ENCODE data around the gene CPAMD8.

The CPAMD8 gene

GRCh38 chr19:17055636-17056035, 29.0 kb upstream of the CPAMD8 start:
- Histone ChIP-seq H3K4me1 (ENCODE audit: insufficient read depth, insufficient read length) (peaks cover 7% of the 10 kb centered on the region), H3K9me3 (ENCODE audit: insufficient read depth, low read length) (peaks cover 34% of the 10 kb centered on the region), H3K9ac (ENCODE audit: insufficient read length, low read depth) (no peak overlapping the region), H3K27me3 (ENCODE audit: insufficient read depth, insufficient read length) (no peaks in the 10 kb centered on the region), H3K36me3 (ENCODE audit: insufficient read depth, insufficient read length, low read length) (peaks cover 92% of the 10 kb centered on the region), H3K4me3 (ENCODE audit: insufficient read length, low read depth) (no peak overlapping the region)
- TF ChIP-seq YY1 (IDR thresholded peaks at IDR 0.05; ENCODE audit: insufficient read depth, insufficient read length) (no peak), SUZ12 (IDR thresholded peaks at IDR 0.05; ENCODE audit: extremely low read depth, insufficient read depth, insufficient read length) (no peak), ZNF274 (IDR thresholded peaks at IDR 0.05; ENCODE audit: low read depth, low read length) (no peak)
- DNase-seq (ENCODE audit: low read depth, low spot score) = no peak

- no peak for DNase-seq (ENCODE audit: low read depth, low spot score)
- peaks cover 10% of the 10 kb centered on the region for H3K4me1 ChIP-seq (ENCODE audit: insufficient read depth, insufficient read length)
- TF ChIP-seq SUZ12 (IDR thresholded peaks at IDR 0.05; ENCODE audit: extremely low read depth, insufficient read depth, insufficient read length) = no peak
- no peak for TF ChIP-seq YY1 (IDR thresholded peaks at IDR 0.05; ENCODE audit: insufficient read depth, insufficient read length)
- no peak for TF ChIP-seq ZNF274 (IDR thresholded peaks at IDR 0.05; ENCODE audit: low read depth, low read length)
- no peaks in the 10 kb centered on the region for H3K27me3 ChIP-seq (ENCODE audit: insufficient read depth, insufficient read length)
- peaks cover 92% of the 10 kb centered on the region for H3K36me3 ChIP-seq (ENCODE audit: insufficient read depth, insufficient read length, low read length)
- no peak overlapping the region for H3K4me3 ChIP-seq (ENCODE audit: insufficient read length, low read depth)
- H3K9ac ChIP-seq (ENCODE audit: insufficient read length, low read depth) = no peak overlapping the region
- peaks cover 25% of the 10 kb centered on the region for H3K9me3 ChIP-seq (ENCODE audit: insufficient read depth, low read length)
These were observed 28.1 kb upstream of the CPAMD8 start for GRCh38 chr19:17054746-17055145.

- Histone ChIP-seq H3K36me3 (ENCODE audit: insufficient read depth, insufficient read length, low read length) (peaks cover 92% of the 10 kb centered on the region), H3K4me3 (ENCODE audit: insufficient read length, low read depth) (no peak overlapping the region), H3K9me3 (ENCODE audit: insufficient read depth, low read length) (peaks cover 2% of the 10 kb centered on the region; the same call in 1 of the 2 replicates), H3K4me1 (ENCODE audit: insufficient read depth, insufficient read length) (peaks cover 11% of the 10 kb centered on the region), H3K9ac (ENCODE audit: insufficient read length, low read depth) (no peak overlapping the region), H3K27me3 (ENCODE audit: insufficient read depth, insufficient read length) (no peaks in the 10 kb centered on the region)
- peak; percentile 55 for DNase-seq (ENCODE audit: low read depth, low spot score)
- TF ChIP-seq SUZ12 (IDR thresholded peaks at IDR 0.05; ENCODE audit: extremely low read depth, insufficient read depth, insufficient read length) (no peak), YY1 (IDR thresholded peaks at IDR 0.05; ENCODE audit: insufficient read depth, insufficient read length) (no peak), ZNF274 (IDR thresholded peaks at IDR 0.05; ENCODE audit: low read depth, low read length) (no peak)
These were observed 25.8 kb upstream of the CPAMD8 start for GRCh38 chr19:17052439-17052838.

- Histone ChIP-seq H3K9me3 (ENCODE audit: insufficient read depth, low read length) (no peaks in the 10 kb centered on the region), H3K27me3 (ENCODE audit: insufficient read depth, insufficient read length) (no peaks in the 10 kb centered on the region), H3K36me3 (ENCODE audit: insufficient read depth, insufficient read length, low read length) (peaks cover 76% of the 10 kb centered on the region), H3K4me3 (ENCODE audit: insufficient read length, low read depth) (no peak overlapping the region), H3K9ac (ENCODE audit: insufficient read length, low read depth) (no peak overlapping the region), H3K4me1 (ENCODE audit: insufficient read depth, insufficient read length) (peaks cover 9% of the 10 kb centered on the region)
- TF ChIP-seq YY1 (IDR thresholded peaks at IDR 0.05; ENCODE audit: insufficient read depth, insufficient read length) = no peak
- TF ChIP-seq SUZ12 (IDR thresholded peaks at IDR 0.05; ENCODE audit: extremely low read depth, insufficient read depth, insufficient read length) = no peak
- TF ChIP-seq ZNF274 (IDR thresholded peaks at IDR 0.05; ENCODE audit: low read depth, low read length) = no peak
- DNase-seq (ENCODE audit: low read depth, low spot score) = no peak
These were observed 23.2 kb upstream of the CPAMD8 start for GRCh38 chr19:17049711-17050280.

GRCh38 chr19:17048885-17049453, 22.4 kb upstream of the CPAMD8 start:
- Histone ChIP-seq H3K4me1 (ENCODE audit: insufficient read depth, insufficient read length) (peaks cover 9% of the 10 kb centered on the region), H3K27me3 (ENCODE audit: insufficient read depth, insufficient read length) (no peaks in the 10 kb centered on the region), H3K36me3 (ENCODE audit: insufficient read depth, insufficient read length, low read length) (peaks cover 69% of the 10 kb centered on the region), H3K9ac (ENCODE audit: insufficient read length, low read depth) (no peak overlapping the region), H3K9me3 (ENCODE audit: insufficient read depth, low read length) (no peaks in the 10 kb centered on the region), H3K4me3 (ENCODE audit: insufficient read length, low read depth) (no peak overlapping the region)
- TF ChIP-seq SUZ12 (IDR thresholded peaks at IDR 0.05; ENCODE audit: extremely low read depth, insufficient read depth, insufficient read length) (no peak), ZNF274 (IDR thresholded peaks at IDR 0.05; ENCODE audit: low read depth, low read length) (no peak), YY1 (IDR thresholded peaks at IDR 0.05; ENCODE audit: insufficient read depth, insufficient read length) (no peak)
- DNase-seq (ENCODE audit: low read depth, low spot score) = no peak

- H3K27me3 ChIP-seq (ENCODE audit: insufficient read depth, insufficient read length) = no peaks in the 10 kb centered on the region
- H3K4me3 ChIP-seq (ENCODE audit: insufficient read length, low read depth) = no peak overlapping the region
- TF ChIP-seq YY1 (IDR thresholded peaks at IDR 0.05; ENCODE audit: insufficient read depth, insufficient read length) = no peak
- TF ChIP-seq SUZ12 (IDR thresholded peaks at IDR 0.05; ENCODE audit: extremely low read depth, insufficient read depth, insufficient read length) = no peak
- no peak for TF ChIP-seq ZNF274 (IDR thresholded peaks at IDR 0.05; ENCODE audit: low read depth, low read length)
- no peaks in the 10 kb centered on the region for H3K9me3 ChIP-seq (ENCODE audit: insufficient read depth, low read length)
- H3K9ac ChIP-seq (ENCODE audit: insufficient read length, low read depth) = no peak overlapping the region
- no peak for DNase-seq (ENCODE audit: low read depth, low spot score)
- peaks cover 3% of the 10 kb centered on the region for H3K4me1 ChIP-seq (ENCODE audit: insufficient read depth, insufficient read length)
- peaks cover 40% of the 10 kb centered on the region for H3K36me3 ChIP-seq (ENCODE audit: insufficient read depth, insufficient read length, low read length)
These were observed 19.4 kb upstream of the CPAMD8 start for GRCh38 chr19:17045907-17046502.

GRCh38 chr19:17043744-17044143, 17.1 kb upstream of the CPAMD8 start:
- no peak for DNase-seq (ENCODE audit: low read depth, low spot score)
- no peaks in the 10 kb centered on the region for H3K4me1 ChIP-seq (ENCODE audit: insufficient read depth, insufficient read length)
- H3K36me3 ChIP-seq (ENCODE audit: insufficient read depth, insufficient read length, low read length) = peaks cover 17% of the 10 kb centered on the region
- no peaks in the 10 kb centered on the region for H3K9me3 ChIP-seq (ENCODE audit: insufficient read depth, low read length)
- TF ChIP-seq ZNF274 (IDR thresholded peaks at IDR 0.05; ENCODE audit: low read depth, low read length) = no peak
- no peak for TF ChIP-seq SUZ12 (IDR thresholded peaks at IDR 0.05; ENCODE audit: extremely low read depth, insufficient read depth, insufficient read length)
- no peak for TF ChIP-seq YY1 (IDR thresholded peaks at IDR 0.05; ENCODE audit: insufficient read depth, insufficient read length)
- H3K27me3 ChIP-seq (ENCODE audit: insufficient read depth, insufficient read length) = no peaks in the 10 kb centered on the region
- no peak overlapping the region for H3K4me3 ChIP-seq (ENCODE audit: insufficient read length, low read depth)
- no peak overlapping the region for H3K9ac ChIP-seq (ENCODE audit: insufficient read length, low read depth)
